Esophagus squamous epithelium (tissue), 4 donors: ENCODE data around the gene SLC25A48.

Source experiments
- POLR2A ChIP-seq, 4 donors: fragments of 450-650 bp; IDR thresholded peaks; one replicate each; pipeline ENCODE4 v1.6.1; 2017; ENCODE audit warnings: antibody characterized with exemption in 4 of 4, mild to moderate bottlenecking in 4 of 4, moderate library complexity in 3 of 4
- TF ChIP-seq, protein P1 (sequence below), 6 experiments: fragments of 450-650 bp in 4 of 6; fragments of 200-600 bp in 2 of 6; sonication (generic) in 2 of 6; IDR thresholded peaks; one replicate each; pipeline ENCODE4 v1.5.1; 2016 to 2019; ENCODE audit warnings: antibody characterized with exemption in 6 of 6, mild to moderate bottlenecking in 4 of 6, moderate library complexity in 4 of 6

DNA sequence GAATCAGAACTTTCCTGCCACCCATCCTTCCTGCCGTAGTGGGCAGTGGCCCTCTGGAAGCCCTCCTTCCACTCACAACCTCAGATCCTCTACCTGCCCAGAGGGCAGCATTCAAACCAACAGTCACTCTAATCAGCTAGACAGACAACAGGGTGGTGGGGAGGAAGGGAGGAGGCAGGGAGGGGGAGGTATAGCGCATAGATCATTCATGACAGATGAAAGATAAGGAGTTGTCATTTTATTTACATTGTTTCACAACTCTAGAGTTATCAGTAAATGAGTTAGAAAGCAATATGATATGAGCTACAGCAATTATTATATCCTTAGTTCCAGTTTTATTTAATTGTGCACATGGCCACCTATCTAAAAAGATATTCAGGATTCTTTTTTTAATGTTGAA is 60.3 kb downstream of the SLC25A48 start:
- TF ChIP-seq, protein P1, sequence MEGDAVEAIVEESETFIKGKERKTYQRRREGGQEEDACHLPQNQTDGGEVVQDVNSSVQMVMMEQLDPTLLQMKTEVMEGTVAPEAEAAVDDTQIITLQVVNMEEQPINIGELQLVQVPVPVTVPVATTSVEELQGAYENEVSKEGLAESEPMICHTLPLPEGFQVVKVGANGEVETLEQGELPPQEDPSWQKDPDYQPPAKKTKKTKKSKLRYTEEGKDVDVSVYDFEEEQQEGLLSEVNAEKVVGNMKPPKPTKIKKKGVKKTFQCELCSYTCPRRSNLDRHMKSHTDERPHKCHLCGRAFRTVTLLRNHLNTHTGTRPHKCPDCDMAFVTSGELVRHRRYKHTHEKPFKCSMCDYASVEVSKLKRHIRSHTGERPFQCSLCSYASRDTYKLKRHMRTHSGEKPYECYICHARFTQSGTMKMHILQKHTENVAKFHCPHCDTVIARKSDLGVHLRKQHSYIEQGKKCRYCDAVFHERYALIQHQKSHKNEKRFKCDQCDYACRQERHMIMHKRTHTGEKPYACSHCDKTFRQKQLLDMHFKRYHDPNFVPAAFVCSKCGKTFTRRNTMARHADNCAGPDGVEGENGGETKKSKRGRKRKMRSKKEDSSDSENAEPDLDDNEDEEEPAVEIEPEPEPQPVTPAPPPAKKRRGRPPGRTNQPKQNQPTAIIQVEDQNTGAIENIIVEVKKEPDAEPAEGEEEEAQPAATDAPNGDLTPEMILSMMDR (IDR thresholded peaks at IDR 0.05): no peak
- no peak for TF ChIP-seq POLR2A (IDR thresholded peaks at IDR 0.05)
